GM19328 (cell line): ENCODE measurements around the gene HEPACAM.
A peak's percentile ranks its signal among the peaks of the same experiment; 100 is the strongest.

ENCODE experiments used
- ATAC-seq: cut with Tn5 transposase; IDR thresholded peaks from one replicate; pipeline ENCODE4 v1.9.1; 2021; ENCODE audit warnings: mild to moderate bottlenecking, moderate library complexity; ENCODE audit not compliant: unreplicated experiment

HEPACAM gene

GRCh38 chr11:124943254-124943616, 7.4 kb upstream of the HEPACAM start:
- no peak for ATAC-seq

- no peak for ATAC-seq
These were observed 6.8 kb upstream of the HEPACAM start for GRCh38 chr11:124942466-124943253.

DNA sequence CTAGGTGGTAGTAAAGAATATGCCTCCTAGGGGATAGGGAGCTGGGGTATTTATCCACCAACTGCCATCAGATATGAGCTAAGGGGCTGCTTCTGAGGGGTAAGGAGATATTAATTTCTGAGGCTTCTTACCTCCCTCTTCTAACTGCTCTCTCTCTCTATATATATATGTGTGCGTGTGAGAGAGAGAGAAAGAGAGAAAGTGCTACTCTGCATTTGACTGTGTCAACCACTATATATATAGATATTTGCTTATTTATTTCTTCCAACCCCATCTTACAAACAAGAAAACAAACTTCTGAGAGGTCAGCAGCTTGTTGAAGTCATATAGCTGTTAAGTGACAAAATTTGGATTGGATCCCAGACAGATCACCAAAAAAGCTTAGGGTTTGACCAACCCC, 5.9 kb upstream of the HEPACAM start:
- no peak for ATAC-seq

- no peak for ATAC-seq
These were observed 3.1 kb upstream of the HEPACAM start for GRCh38 chr11:124938970-124939369.

- no peak for ATAC-seq
These were observed 2.4 kb upstream of the HEPACAM start for GRCh38 chr11:124938206-124938765.

- no peak for ATAC-seq
These were observed 1.6 kb upstream of the HEPACAM start for GRCh38 chr11:124937336-124937935.

GRCh38 chr11:124934862-124935547, 842 bp downstream of the HEPACAM start:
- ATAC-seq = no peak

DNA sequence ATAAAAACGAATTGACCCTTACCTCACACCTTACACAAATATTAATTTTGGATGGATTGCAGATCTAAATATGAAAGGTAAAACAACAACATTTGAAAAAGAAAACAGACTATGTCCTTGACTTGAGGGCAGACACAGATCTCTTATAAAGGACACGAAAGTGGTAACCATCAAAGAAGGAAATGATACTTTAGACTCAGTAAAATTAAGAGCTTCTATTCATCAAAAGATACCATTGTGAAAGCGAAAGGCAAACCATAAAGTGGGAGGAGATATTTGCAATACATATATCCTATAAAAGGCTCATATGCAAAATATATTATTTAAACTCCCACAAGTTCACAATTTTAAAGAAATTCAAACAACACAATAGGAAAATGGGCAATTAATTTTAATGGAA, 5.0 kb downstream of the HEPACAM start:
- ATAC-seq = peak; percentile 79

DNA sequence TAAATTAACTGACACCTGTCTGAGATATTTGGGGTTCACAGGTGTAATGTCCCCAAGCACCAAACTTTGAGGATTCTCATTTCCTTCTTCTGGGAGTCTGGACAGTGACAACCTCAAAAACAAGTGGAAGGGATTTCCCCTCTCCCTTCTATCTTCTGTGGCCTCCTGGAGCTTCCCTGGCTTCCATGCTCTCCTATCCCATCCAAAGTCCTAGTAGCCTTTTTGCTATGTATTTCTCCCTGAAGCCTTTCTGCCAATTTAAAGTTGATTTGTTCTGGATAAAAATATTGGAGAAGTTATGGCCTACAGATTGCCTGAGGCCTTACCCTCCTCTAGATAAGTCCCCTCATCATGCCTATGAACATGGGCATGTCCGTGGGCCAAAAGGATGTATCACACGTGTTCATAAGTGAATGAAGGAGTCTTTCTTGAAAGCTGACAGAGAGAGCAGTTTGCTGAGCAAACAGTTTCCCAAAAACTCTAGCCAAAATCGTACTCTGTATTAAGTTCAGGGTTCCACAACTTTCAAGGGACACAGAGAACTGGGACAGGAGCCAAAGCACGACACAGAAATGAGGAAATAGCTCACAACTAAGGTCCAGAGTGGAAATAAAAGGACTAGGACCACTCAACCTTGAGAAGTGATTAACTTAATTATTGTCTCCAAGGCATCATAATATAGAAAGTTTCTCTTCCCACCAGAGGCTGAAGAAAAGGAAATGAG, 6.7 kb downstream of the HEPACAM start:
- no peak for ATAC-seq

DNA sequence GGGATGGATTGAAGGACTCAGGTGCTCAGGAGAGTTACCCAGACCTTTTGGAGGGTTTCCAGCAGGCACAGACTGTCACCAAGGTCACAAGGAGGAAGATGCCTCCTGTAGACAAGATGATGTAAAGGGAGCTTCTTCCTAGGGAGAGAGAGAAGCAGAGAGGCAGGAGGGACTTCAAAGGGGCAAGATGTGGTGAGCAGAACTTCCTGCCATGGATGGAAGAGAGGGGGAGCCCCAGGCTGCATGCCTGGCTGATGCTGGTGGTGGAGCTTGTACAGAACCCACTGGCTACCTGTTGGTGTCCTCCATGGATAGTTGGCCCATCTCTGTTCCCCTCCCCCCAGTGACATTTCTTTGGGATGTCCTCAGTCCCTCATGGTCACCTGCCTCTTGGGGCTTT, 12.6 kb downstream of the HEPACAM start:
- no peak for ATAC-seq

- ATAC-seq = no peak
These were observed 13.0 kb downstream of the HEPACAM start for GRCh38 chr11:124922831-124923230.

GRCh38 chr11:124920870-124921609, 14.8 kb downstream of the HEPACAM start:
- no peak for ATAC-seq

DNA sequence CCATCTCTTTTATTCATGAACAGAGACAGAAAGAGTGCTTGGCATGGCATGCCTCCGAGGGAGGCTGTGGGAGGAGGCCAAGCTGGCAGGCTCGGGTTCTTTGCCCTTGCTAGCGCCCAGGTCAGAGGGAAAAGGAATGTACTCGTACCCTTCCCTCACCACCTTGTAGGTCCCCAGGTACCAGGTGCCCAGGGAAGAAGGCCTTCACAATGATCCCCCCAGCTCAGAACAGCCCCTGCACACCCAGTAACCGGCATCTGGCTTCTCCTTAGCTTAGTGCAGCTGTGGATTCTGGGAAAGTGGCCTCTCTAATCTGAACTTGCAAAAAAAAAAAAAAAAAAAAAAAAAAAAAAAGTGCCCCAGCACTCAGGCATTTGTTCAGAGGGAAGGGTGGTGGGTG, 15.5 kb downstream of the HEPACAM start:
- no peak for ATAC-seq

DNA sequence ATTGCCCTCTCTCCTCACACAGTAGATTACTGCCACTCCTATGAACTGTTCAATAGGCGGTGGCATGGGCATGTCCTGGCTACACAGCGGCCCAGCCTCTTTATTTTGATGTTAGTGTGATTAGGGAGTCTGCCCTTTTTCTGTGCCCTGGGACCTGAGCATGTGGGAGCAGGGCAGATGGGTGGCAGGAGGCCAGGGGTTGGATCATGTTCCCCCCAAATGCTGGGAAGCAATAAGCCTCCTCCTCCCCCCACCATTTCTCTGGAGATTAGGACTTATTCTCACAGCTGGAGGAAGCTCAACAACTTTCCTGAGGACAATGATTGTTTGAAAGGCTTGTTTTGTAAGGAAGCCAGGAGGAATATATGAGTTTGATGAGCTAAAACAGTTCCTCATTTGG, 15.9 kb downstream of the HEPACAM start:
- ATAC-seq = no peak

- ATAC-seq = no peak
These were observed 16.9 kb downstream of the HEPACAM start, which contains the start of gene HEPN1 for GRCh38 chr11:124918950-124919349. Gene HEPN1 (plus strand): TSS chr11:124919250.

- no peak for ATAC-seq
These were observed 18.7 kb downstream of the HEPACAM start for GRCh38 chr11:124917115-124917637.

GRCh38 chr11:124916370-124916710, 19.5 kb downstream of the HEPACAM start:
- ATAC-seq = no peak

- no peak for ATAC-seq
These were observed 20.1 kb downstream of the HEPACAM start for GRCh38 chr11:124915541-124916369.

- ATAC-seq = no peak
These were observed 33.2 kb downstream of the HEPACAM start for GRCh38 chr11:124902616-124903015.
